GM19351 (cell line): ENCODE data around the gene PTPN2.

Source experiments
- ATAC-seq: cut with Tn5 transposase; IDR thresholded peaks from one replicate; pipeline ENCODE4 v1.9.1; 2021; ENCODE audit warnings: mild to moderate bottlenecking, moderate library complexity; ENCODE audit not compliant: unreplicated experiment

Gene PTPN2

GRCh38 chr18:12860530-12860929, 23.5 kb downstream of the PTPN2 start:
- no peak for ATAC-seq

- ATAC-seq: no peak
Observed at GRCh38 chr18:12858991-12859390, 25.0 kb downstream of the PTPN2 start.

GRCh38 chr18:12857991-12858544, 26.0 kb downstream of the PTPN2 start:
- ATAC-seq: no peak

GRCh38 chr18:12857215-12857905, 26.7 kb downstream of the PTPN2 start:
- no peak for ATAC-seq

GRCh38 chr18:12855916-12856315, 28.1 kb downstream of the PTPN2 start:
- ATAC-seq: no peak

- ATAC-seq: no peak
Observed at GRCh38 chr18:12852566-12853315, 31.3 kb downstream of the PTPN2 start.

GRCh38 chr18:12851716-12852115, 32.3 kb downstream of the PTPN2 start:
- ATAC-seq: no peak

GRCh38 chr18:12849548-12849947, 34.5 kb downstream of the PTPN2 start:
- ATAC-seq: no peak

GRCh38 chr18:12848405-12848804, 35.6 kb downstream of the PTPN2 start:
- ATAC-seq: no peak

GRCh38 chr18:12844391-12844790, 39.6 kb downstream of the PTPN2 start:
- no peak for ATAC-seq

- no peak for ATAC-seq
Observed at GRCh38 chr18:12843420-12844350, 40.4 kb downstream of the PTPN2 start.

- ATAC-seq: no peak
Observed at GRCh38 chr18:12842459-12843380, 41.3 kb downstream of the PTPN2 start.

- no peak for ATAC-seq
Observed at GRCh38 chr18:12841070-12841469, 43.0 kb downstream of the PTPN2 start.

- ATAC-seq: no peak
Observed at GRCh38 chr18:12840382-12840781, 43.7 kb downstream of the PTPN2 start.

- ATAC-seq: peak; percentile 77
Observed at GRCh38 chr18:12839526-12840196, 44.4 kb downstream of the PTPN2 start.

- peak; percentile 57 for ATAC-seq
Observed at GRCh38 chr18:12839057-12839525, 44.9 kb downstream of the PTPN2 start.

- ATAC-seq: no peak
Observed at GRCh38 chr18:12838178-12838634, 45.8 kb downstream of the PTPN2 start.

GRCh38 chr18:12837747-12838146, 46.3 kb downstream of the PTPN2 start:
- no peak for ATAC-seq

- no peak for ATAC-seq
Observed at GRCh38 chr18:12836551-12836950, 47.5 kb downstream of the PTPN2 start.
